Measurements from ENCODE around the gene TSPYL4.
A peak's percentile ranks its signal among the peaks of the same experiment; 100 is the strongest.

The TSPYL4 gene

DNA sequence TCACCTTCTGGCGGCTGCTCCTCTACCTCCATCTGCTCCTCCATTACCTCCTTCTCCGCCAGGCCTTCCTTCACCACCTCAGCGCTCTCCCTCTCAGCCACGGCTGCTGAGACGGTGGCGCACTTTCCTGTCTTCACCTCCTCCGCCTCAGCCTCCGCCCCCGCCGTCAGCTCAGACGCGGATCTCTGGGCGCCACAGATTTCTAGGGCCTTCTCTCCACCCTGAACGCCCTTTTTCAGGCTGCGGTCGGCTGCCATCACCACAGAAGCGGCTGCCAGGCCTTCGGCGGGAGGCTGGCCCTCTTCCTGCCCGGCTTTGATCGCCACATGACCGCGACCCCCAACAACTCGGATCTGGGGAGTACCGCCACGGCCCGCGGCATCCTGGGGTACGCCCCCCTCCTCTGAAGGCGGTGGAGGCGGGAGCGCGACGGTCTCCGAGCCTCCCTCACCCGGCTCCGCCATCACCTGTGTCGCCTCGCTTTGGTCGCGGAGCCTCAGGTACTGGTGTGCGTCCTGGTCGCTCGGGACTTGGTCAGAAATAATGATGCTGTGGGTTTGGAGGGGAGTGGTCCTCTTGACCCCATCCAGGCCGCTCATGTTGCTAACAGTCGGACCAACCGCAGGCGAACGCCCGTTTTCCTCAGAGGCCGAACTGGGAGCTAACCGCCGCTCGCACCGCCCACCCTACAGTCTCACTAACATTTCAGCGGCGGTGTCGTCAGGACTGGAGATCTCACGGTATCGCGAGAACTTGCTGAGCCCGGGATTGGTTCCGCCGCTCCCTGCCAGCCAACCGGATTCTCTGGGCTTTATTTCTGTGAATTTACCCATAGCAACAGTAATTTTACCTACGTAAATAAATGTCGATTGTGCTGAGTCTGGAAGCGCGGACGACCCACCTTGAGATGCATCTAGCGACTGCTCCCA, 25.6 kb upstream of the TSPYL4 start, which contains the start of gene TSPYL1:
TSS of gene TSPYL1 (minus strand) at position 699 of the 929 bp plus-strand sequence. CDS start at position 599, 100 bp downstream.
- Histone ChIP-seq H3K4me2 (ENCODE audit: low read depth, low read length, poor library complexity, severe bottlenecking) (peak within 1 kb of the TSS; percentile 97), H3K9me2 (replicated peaks; ENCODE audit: low read depth, low read length) (no peaks in the 10 kb centered on the region), H3K4me3 (ENCODE audit: low read length, poor library complexity, severe bottlenecking) (peak within 1 kb of the TSS; percentile 91), H3K79me2 (ENCODE audit: insufficient read depth, low read length) (peaks cover 64% of the 10 kb centered on the region), H3K9me3 (ENCODE audit: insufficient read depth, low read depth, low read length) (no peaks in the 10 kb centered on the region), H3K36me3 (ENCODE audit: insufficient read depth, low read length) (peaks cover 4% of the 10 kb centered on the region; the same call in 1 of the 2 replicates), H3F3A (ENCODE audit: low read depth) (no peaks in the 10 kb centered on the region), H3K4me1 (ENCODE audit: insufficient read depth, low read length, poor library complexity, severe bottlenecking) (peaks cover 60% of the 10 kb centered on the region), H3K9ac (ENCODE audit: low read depth, low read length, poor library complexity, severe bottlenecking) (peak within 1 kb of the TSS; percentile 95), H4K20me1 (ENCODE audit: insufficient read depth, low read length, poor library complexity, severe bottlenecking) (peaks cover 47% of the 10 kb centered on the region), H2AFZ (ENCODE audit: low read length) (peak within 1 kb of the TSS; percentile 87), H3K27me3 (ENCODE audit: insufficient read depth, low read length, poor library complexity, severe bottlenecking) (no peaks in the 10 kb centered on the region)
- TF ChIP-seq EZH2phosphoT487 (IDR thresholded peaks at IDR 0.05; ENCODE audit: borderline replicate concordance): no peak
- TF ChIP-seq, protein P1, sequence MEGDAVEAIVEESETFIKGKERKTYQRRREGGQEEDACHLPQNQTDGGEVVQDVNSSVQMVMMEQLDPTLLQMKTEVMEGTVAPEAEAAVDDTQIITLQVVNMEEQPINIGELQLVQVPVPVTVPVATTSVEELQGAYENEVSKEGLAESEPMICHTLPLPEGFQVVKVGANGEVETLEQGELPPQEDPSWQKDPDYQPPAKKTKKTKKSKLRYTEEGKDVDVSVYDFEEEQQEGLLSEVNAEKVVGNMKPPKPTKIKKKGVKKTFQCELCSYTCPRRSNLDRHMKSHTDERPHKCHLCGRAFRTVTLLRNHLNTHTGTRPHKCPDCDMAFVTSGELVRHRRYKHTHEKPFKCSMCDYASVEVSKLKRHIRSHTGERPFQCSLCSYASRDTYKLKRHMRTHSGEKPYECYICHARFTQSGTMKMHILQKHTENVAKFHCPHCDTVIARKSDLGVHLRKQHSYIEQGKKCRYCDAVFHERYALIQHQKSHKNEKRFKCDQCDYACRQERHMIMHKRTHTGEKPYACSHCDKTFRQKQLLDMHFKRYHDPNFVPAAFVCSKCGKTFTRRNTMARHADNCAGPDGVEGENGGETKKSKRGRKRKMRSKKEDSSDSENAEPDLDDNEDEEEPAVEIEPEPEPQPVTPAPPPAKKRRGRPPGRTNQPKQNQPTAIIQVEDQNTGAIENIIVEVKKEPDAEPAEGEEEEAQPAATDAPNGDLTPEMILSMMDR (conservative IDR thresholded peaks at IDR 0.05; ENCODE audit: low read length): 0 out of 2 replicates have a peak, but pooled peaks have one; percentile 22

- H2AFZ ChIP-seq (ENCODE audit: low read length): no peak overlapping the region
- H3K4me1 ChIP-seq (ENCODE audit: insufficient read depth, low read length, poor library complexity, severe bottlenecking): peaks cover 60% of the 10 kb centered on the region
- H3K36me3 ChIP-seq (ENCODE audit: insufficient read depth, low read length): peaks cover 4% of the 10 kb centered on the region; the same call in 1 of the 2 replicates
- H3K9me3 ChIP-seq (ENCODE audit: insufficient read depth, low read depth, low read length): no peaks in the 10 kb centered on the region
- H3K4me2 ChIP-seq (ENCODE audit: low read depth, low read length, poor library complexity, severe bottlenecking): peak overlapping the region; percentile 97
- H4K20me1 ChIP-seq (ENCODE audit: insufficient read depth, low read length, poor library complexity, severe bottlenecking): peaks cover 48% of the 10 kb centered on the region
- peaks cover 71% of the 10 kb centered on the region for H3K79me2 ChIP-seq (ENCODE audit: insufficient read depth, low read length)
- H3K27me3 ChIP-seq (ENCODE audit: insufficient read depth, low read length, poor library complexity, severe bottlenecking): no peaks in the 10 kb centered on the region
- H3K9ac ChIP-seq (ENCODE audit: low read depth, low read length, poor library complexity, severe bottlenecking): peak overlapping the region; percentile 95
- TF ChIP-seq, protein P1 (conservative IDR thresholded peaks at IDR 0.05; ENCODE audit: low read length): no peak
- TF ChIP-seq EZH2phosphoT487 (IDR thresholded peaks at IDR 0.05; ENCODE audit: borderline replicate concordance): no peak
- no peaks in the 10 kb centered on the region for H3K9me2 ChIP-seq (replicated peaks; ENCODE audit: low read depth, low read length)
- no peaks in the 10 kb centered on the region for H3F3A ChIP-seq (ENCODE audit: low read depth)
- H3K4me3 ChIP-seq (ENCODE audit: low read length, poor library complexity, severe bottlenecking): peak overlapping the region; percentile 91
Observed at GRCh38 chr6:116278854-116279231, 25.0 kb upstream of the TSPYL4 start.

DNA sequence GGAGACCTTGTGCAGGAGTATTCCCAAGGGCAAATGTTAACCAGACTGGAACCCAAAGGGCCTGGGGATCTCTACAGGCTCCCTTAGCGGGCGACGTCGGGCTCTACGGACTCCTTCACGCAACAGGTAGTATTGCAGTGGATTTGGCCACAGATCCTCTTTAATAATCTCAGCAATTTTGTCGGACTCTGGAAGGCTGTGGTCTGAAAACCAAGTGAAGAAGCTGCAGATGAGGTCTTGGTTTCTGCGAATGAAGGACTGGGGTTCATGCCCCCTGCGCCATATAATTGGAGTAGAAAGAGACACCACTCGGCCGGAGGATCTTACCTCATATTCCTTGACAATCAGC, 24.6 kb upstream of the TSPYL4 start:
- H2AFZ ChIP-seq (ENCODE audit: low read length): no peak overlapping the region
- peaks cover 4% of the 10 kb centered on the region; the same call in 1 of the 2 replicates for H3K36me3 ChIP-seq (ENCODE audit: insufficient read depth, low read length)
- H3K9me2 ChIP-seq (replicated peaks; ENCODE audit: low read depth, low read length): no peaks in the 10 kb centered on the region
- no peaks in the 10 kb centered on the region for H3K9me3 ChIP-seq (ENCODE audit: insufficient read depth, low read depth, low read length)
- peaks cover 72% of the 10 kb centered on the region for H3K79me2 ChIP-seq (ENCODE audit: insufficient read depth, low read length)
- H3K4me2 ChIP-seq (ENCODE audit: low read depth, low read length, poor library complexity, severe bottlenecking): peak overlapping the region; percentile 97
- H3K9ac ChIP-seq (ENCODE audit: low read depth, low read length, poor library complexity, severe bottlenecking): peak overlapping the region; percentile 95
- TF ChIP-seq, protein P1 (conservative IDR thresholded peaks at IDR 0.05; ENCODE audit: low read length): no peak
- TF ChIP-seq EZH2phosphoT487 (IDR thresholded peaks at IDR 0.05; ENCODE audit: borderline replicate concordance): no peak
- H4K20me1 ChIP-seq (ENCODE audit: insufficient read depth, low read length, poor library complexity, severe bottlenecking): peaks cover 48% of the 10 kb centered on the region
- H3F3A ChIP-seq (ENCODE audit: low read depth): no peaks in the 10 kb centered on the region
- no peaks in the 10 kb centered on the region for H3K27me3 ChIP-seq (ENCODE audit: insufficient read depth, low read length, poor library complexity, severe bottlenecking)
- peak overlapping the region; percentile 91 for H3K4me3 ChIP-seq (ENCODE audit: low read length, poor library complexity, severe bottlenecking)
- H3K4me1 ChIP-seq (ENCODE audit: insufficient read depth, low read length, poor library complexity, severe bottlenecking): peaks cover 60% of the 10 kb centered on the region

Data from Loucy (cell line).